Endodermal cell (in vitro differentiated cells): Measurements from ENCODE around the gene PANX2. TPM values are rescaled to one million over a fixed set of nuclear protein-coding genes. Genes with fewer than 3 reads are reported as not detected.
"Not testable (repeated sequence)": the region's sequence is repeated elsewhere in the genome, so short reads cannot be mapped to it uniquely, and the experiment has no call there.

Source experiments
- DNase-seq: peaks from one replicate; pipeline ENCODE4 v3.0.0-alpha.2; 2017
- H3K27ac ChIP-seq: 2 replicates; pipeline ENCODE4 v1.5.1; 2013; ENCODE audit warnings: mild to moderate bottlenecking, low read depth, low read length, moderate library complexity
- H3K27me3 ChIP-seq: 2 replicates; pipeline ENCODE4 v1.6.1; 2013; ENCODE audit warnings: mild to moderate bottlenecking, low read length, moderate library complexity; ENCODE audit not compliant: insufficient read depth, control insufficient read depth, poor library complexity, severe bottlenecking
- H3K36me3 ChIP-seq: 2 replicates; pipeline ENCODE4 v1.7.0; 2013; ENCODE audit warnings: mild to moderate bottlenecking, low read length, moderate library complexity; ENCODE audit not compliant: control insufficient read depth, insufficient read depth
- H3K4me1 ChIP-seq: one replicate; pipeline ENCODE4 v1.7.0; 2013; ENCODE audit warnings: low read length; ENCODE audit not compliant: control insufficient read depth, insufficient read depth
- H3K4me3 ChIP-seq: 2 replicates; pipeline ENCODE4 v1.5.1; 2013; ENCODE audit warnings: mild to moderate bottlenecking, low read length, moderate library complexity
- H3K9ac ChIP-seq: 2 replicates; pipeline ENCODE4 v1.6.1; 2013; ENCODE audit warnings: mild to moderate bottlenecking, low read length, moderate library complexity; ENCODE audit not compliant: poor library complexity, severe bottlenecking; ENCODE audit errors: extremely low read depth
- H3K9me3 ChIP-seq: 2 replicates; pipeline ENCODE4 v1.6.1; 2013; ENCODE audit warnings: mild to moderate bottlenecking, low read length, moderate library complexity; ENCODE audit not compliant: control insufficient read depth
- H3K27ac Mint-ChIP-seq: 2 replicates; pipeline ENCODE4 v1.8.0; 2020; ENCODE audit warnings: mixed read lengths
- H3K27me3 Mint-ChIP-seq: 2 replicates; pipeline ENCODE4 v1.8.0; 2021; ENCODE audit warnings: mild to moderate bottlenecking, mixed read lengths; ENCODE audit not compliant: insufficient read depth
- H3K36me3 Mint-ChIP-seq: 2 replicates; pipeline ENCODE4 v1.8.0; 2020; ENCODE audit warnings: low read depth, mixed read lengths
- H3K4me1 Mint-ChIP-seq: 2 replicates; pipeline ENCODE4 v1.8.0; 2020; ENCODE audit warnings: mixed read lengths
- H3K4me3 Mint-ChIP-seq: 2 replicates; pipeline ENCODE4 v1.8.0; 2020; ENCODE audit warnings: mild to moderate bottlenecking, moderate library complexity, mixed read lengths
- H3K9me3 Mint-ChIP-seq: 2 replicates; pipeline ENCODE4 v1.8.0; 2020; ENCODE audit warnings: mild to moderate bottlenecking, mixed read lengths
- WGBS, 2 experiments: methylation state at CpG; one replicate each; pipeline versions ENCODE4 v1.1.5 to v1.1.7; 2013; ENCODE audit warnings: missing lambda C conversion rate in 2 of 2, mixed read lengths in 1 of 2; ENCODE audit not compliant: insufficient coverage in 1 of 2, insufficient read length in 1 of 2; 5-methylcytosine and 5-hydroxymethylcytosine counted together
- total RNA-seq, 2 donors: library from RNA; stranded (reverse); fragmentation: NEBNext Ultra II Directional in 1 of 2; extraction: Animal tissue kit (Norgen Biotek cat#: 25700) in 1 of 2; gene quantifications; 2 replicates in 1 of 2; 3 replicates in 1 of 2; pipeline ENCODE4 v1.2.1, GENCODE V29; 2021
- TF ChIP-seq, protein P1 (sequence below): fragments of 200-600 bp; sonication (generic); conservative IDR thresholded peaks from 2 replicates; pipeline ENCODE4 v1.5.0; 2021; ENCODE audit warnings: antibody characterized with exemption, mild to moderate bottlenecking

Gene PANX2
- total RNA-seq, 2 donors from 2014 or later = 8.8 to 11.2 TPM

DNA sequence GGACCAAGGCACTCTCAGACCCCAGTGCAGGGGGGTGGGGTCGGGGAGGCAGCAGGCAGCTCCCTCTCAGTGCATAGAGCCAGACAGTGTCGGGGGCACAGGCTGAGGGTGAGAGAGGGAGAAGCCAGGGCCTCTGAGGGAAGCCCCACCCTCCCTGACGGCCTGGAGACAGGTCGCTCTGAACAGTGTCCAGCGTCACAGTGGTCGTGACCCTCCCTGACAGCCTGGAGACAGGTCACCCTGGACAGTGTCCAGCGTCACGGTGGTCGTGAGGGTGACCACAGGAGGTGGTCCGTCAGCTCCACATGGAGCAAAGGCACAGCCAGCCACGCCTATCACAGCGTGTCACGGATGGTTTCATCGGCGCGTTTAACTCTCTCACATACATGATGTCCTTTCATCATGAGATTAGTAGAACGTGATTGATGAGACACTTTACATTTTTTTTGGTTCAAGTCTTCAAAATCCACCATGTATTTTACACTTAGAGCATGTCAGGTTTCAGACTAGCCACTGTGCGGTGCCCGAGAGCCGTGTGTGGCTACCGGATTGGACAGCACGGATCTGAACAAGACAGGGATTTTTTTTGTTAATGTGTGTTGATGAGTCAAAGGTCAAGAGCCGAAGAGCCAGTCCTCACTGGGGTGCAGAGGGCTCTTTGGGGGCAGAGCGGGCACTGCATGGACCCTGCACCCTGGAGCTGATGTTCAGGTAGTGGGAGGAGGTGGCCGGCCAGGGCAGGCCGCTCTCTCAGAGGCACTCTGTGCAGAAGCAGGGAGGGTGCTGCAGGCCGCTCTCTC is 23.9 kb upstream of the PANX2 start:
- H3K9me3 ChIP-seq = no peaks in the 10 kb centered on the region
- H3K4me3 ChIP-seq = no peak overlapping the region
- Mint-ChIP-seq H3K9me3 (peaks cover 2% of the 10 kb centered on the region), H3K36me3 (no peaks in the 10 kb centered on the region), H3K4me3 (no peak overlapping the region), H3K27me3 (peaks cover 5% of the 10 kb centered on the region), H3K4me1 (peaks cover 6% of the 10 kb centered on the region), H3K27ac (no peak overlapping the region)
- DNase-seq = no peak
- TF ChIP-seq, protein P1, sequence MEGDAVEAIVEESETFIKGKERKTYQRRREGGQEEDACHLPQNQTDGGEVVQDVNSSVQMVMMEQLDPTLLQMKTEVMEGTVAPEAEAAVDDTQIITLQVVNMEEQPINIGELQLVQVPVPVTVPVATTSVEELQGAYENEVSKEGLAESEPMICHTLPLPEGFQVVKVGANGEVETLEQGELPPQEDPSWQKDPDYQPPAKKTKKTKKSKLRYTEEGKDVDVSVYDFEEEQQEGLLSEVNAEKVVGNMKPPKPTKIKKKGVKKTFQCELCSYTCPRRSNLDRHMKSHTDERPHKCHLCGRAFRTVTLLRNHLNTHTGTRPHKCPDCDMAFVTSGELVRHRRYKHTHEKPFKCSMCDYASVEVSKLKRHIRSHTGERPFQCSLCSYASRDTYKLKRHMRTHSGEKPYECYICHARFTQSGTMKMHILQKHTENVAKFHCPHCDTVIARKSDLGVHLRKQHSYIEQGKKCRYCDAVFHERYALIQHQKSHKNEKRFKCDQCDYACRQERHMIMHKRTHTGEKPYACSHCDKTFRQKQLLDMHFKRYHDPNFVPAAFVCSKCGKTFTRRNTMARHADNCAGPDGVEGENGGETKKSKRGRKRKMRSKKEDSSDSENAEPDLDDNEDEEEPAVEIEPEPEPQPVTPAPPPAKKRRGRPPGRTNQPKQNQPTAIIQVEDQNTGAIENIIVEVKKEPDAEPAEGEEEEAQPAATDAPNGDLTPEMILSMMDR = no peak
- H3K4me1 ChIP-seq = peaks cover 4% of the 10 kb centered on the region
- no peak overlapping the region for H3K9ac ChIP-seq
- H3K27me3 ChIP-seq = no peaks in the 10 kb centered on the region
- 84 to 86% methylated on average over 16 to 24 of the region's 27 CpGs for WGBS, 2 experiments
- no peak overlapping the region for H3K27ac ChIP-seq
- no peaks in the 10 kb centered on the region for H3K36me3 ChIP-seq

DNA sequence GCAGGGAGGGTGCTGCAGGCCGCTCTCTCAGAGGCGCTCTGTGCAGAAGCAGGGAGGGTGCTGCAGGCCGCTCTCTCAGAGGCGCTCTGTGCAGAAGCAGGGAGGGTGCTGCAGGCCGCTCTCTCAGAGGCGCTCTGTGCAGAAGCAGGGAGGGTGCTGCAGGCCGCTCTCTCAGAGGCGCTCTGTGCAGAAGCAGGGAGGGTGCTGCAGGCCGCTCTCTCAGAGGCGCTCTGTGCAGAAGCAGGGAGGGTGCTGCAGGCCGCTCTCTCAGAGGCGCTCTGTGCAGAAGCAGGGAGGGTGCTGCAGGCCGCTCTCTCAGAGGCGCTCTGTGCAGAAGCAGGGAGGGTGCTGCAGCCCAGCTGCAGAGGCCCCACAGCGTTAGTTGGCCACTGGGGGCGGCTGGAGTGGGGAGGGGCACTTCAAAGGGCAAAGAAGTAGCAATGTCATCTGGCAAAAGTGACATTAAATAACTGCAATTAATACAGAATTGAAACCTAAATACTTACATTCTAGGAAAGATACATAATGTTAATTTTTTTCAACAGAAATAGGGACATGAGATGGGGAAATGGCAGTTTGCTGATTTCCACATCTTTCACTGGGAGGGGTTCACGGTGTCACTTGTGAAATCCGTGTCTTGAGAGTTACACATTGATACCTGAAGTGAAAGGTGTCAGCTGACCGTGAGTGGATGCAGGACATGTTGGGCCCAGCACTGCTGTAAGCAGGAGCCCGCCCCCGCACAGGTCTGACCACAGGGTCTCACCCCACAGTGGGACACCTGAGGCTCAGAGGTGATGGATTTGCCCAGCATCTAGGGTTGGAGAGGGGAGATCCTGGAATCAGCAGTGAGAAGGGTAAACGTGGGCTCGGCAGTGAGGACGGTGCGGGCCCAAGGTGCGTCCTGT is 23.0 kb upstream of the PANX2 start:
- not testable (repeated sequence) for H3K9ac ChIP-seq, H3K4me1 Mint-ChIP-seq, H3K27ac Mint-ChIP-seq, H3K9me3 Mint-ChIP-seq, H3K36me3 Mint-ChIP-seq, H3K4me1 ChIP-seq, H3K27ac ChIP-seq, H3K9me3 ChIP-seq, H3K36me3 ChIP-seq, H3K27me3 ChIP-seq, H3K27me3 Mint-ChIP-seq, H3K4me3 ChIP-seq, H3K4me3 Mint-ChIP-seq, DNase-seq
- WGBS, 2 experiments = 85 to 98% methylated on average over 9 to 15 of the region's 26 CpGs

DNA sequence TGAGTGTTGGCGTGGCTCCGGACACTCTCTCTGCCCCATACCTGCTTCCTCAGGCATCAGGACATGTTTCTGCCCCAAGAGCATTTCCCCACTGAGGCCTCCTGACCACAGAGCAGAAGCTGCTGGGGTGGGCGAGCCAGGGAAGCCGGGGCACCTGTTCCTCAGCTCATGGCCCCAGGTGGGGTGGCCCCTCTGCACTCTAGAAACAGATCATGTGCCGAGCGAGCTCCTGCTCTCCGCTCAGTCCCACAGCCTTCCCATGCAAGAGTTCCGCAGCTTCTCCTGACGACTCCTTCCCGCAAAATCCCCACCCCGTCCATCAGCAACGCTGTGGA is 22.4 kb upstream of the PANX2 start:
- Mint-ChIP-seq H3K9me3 (peaks cover 2% of the 10 kb centered on the region), H3K27ac (no peak overlapping the region), H3K4me3 (no peak overlapping the region), H3K36me3 (no peaks in the 10 kb centered on the region), H3K27me3 (peaks cover 5% of the 10 kb centered on the region), H3K4me1 (no peaks in the 10 kb centered on the region)
- TF ChIP-seq, protein P1 = no peak
- no peak overlapping the region for H3K27ac ChIP-seq
- no peaks in the 10 kb centered on the region for H3K27me3 ChIP-seq
- no peak overlapping the region for H3K4me3 ChIP-seq
- H3K9me3 ChIP-seq = no peaks in the 10 kb centered on the region
- no peaks in the 10 kb centered on the region for H3K4me1 ChIP-seq
- no peaks in the 10 kb centered on the region for H3K36me3 ChIP-seq
- 93 to 94% methylated on average over 7 to 12 of the region's 12 CpGs for WGBS, 2 experiments
- no peak for DNase-seq
- H3K9ac ChIP-seq = no peak overlapping the region
